Cardiac fibroblast (primary cell): Measurements from ENCODE around the gene CP.
"Not testable (repeated sequence)": the region's sequence is repeated elsewhere in the genome, so short reads cannot be mapped to it uniquely, and the experiment has no call there.

ENCODE experiments used
- DNase-seq, 2 donors: peaks; one replicate each; pipeline versions ENCODE4 v3.0.0 to v3.0.0-alpha.2; 2010; ENCODE audit warnings: low read depth in 2 of 2
- H3K4me3 ChIP-seq, 2 donors: replicated peaks in 1 of 2; 1 replicate in 1 of 2; 2 replicates in 1 of 2; pipeline ENCODE4 v1.5.1; 2011; ENCODE audit warnings: low read depth in 2 of 2, low read length in 2 of 2, mild to moderate bottlenecking in 2 of 2, moderate library complexity in 1 of 2
- TF ChIP-seq, protein P1 (sequence below): IDR thresholded peaks from one replicate; pipeline ENCODE4 v1.5.1; 2011; ENCODE audit warnings: low read depth, mild to moderate bottlenecking, low read length, inconsistent platforms

Gene CP

GRCh38 chr3:149203758-149204157, 17.9 kb downstream of the CP start:
- no peak overlapping the region for H3K4me3 ChIP-seq
- DNase-seq, result no peak
- TF ChIP-seq, protein P1, sequence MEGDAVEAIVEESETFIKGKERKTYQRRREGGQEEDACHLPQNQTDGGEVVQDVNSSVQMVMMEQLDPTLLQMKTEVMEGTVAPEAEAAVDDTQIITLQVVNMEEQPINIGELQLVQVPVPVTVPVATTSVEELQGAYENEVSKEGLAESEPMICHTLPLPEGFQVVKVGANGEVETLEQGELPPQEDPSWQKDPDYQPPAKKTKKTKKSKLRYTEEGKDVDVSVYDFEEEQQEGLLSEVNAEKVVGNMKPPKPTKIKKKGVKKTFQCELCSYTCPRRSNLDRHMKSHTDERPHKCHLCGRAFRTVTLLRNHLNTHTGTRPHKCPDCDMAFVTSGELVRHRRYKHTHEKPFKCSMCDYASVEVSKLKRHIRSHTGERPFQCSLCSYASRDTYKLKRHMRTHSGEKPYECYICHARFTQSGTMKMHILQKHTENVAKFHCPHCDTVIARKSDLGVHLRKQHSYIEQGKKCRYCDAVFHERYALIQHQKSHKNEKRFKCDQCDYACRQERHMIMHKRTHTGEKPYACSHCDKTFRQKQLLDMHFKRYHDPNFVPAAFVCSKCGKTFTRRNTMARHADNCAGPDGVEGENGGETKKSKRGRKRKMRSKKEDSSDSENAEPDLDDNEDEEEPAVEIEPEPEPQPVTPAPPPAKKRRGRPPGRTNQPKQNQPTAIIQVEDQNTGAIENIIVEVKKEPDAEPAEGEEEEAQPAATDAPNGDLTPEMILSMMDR, result no peak

- no peak overlapping the region for H3K4me3 ChIP-seq
- DNase-seq, result peak; percentile 37 to 46
- TF ChIP-seq, protein P1, result no peak
Measured at GRCh38 chr3:149199474-149199873, 22.2 kb downstream of the CP start.

GRCh38 chr3:149198611-149199010, 23.0 kb downstream of the CP start:
- no peak overlapping the region for H3K4me3 ChIP-seq
- TF ChIP-seq, protein P1, result no peak
- DNase-seq, result no peak

DNA sequence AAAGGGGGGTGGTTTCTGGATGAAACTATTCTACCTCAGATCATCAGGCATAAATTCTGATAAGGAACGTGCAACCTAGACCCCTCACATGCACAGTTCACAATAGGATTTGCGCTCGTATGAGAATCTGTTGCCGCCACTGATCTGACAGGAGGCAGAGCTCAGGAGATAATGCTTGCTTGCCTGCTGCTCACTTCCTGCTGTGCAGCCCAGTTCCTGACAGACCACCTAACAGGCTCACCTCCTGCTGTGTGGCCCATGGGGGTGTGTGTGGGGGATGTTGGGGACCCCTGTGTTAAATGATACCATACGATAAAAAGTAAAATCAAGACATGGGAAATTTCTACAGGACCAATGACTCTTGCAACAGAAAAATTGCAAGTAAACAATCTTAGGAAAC, 24.0 kb downstream of the CP start:
- TF ChIP-seq, protein P1, result no peak
- H3K4me3 ChIP-seq, result no peak overlapping the region
- no peak for DNase-seq

DNA sequence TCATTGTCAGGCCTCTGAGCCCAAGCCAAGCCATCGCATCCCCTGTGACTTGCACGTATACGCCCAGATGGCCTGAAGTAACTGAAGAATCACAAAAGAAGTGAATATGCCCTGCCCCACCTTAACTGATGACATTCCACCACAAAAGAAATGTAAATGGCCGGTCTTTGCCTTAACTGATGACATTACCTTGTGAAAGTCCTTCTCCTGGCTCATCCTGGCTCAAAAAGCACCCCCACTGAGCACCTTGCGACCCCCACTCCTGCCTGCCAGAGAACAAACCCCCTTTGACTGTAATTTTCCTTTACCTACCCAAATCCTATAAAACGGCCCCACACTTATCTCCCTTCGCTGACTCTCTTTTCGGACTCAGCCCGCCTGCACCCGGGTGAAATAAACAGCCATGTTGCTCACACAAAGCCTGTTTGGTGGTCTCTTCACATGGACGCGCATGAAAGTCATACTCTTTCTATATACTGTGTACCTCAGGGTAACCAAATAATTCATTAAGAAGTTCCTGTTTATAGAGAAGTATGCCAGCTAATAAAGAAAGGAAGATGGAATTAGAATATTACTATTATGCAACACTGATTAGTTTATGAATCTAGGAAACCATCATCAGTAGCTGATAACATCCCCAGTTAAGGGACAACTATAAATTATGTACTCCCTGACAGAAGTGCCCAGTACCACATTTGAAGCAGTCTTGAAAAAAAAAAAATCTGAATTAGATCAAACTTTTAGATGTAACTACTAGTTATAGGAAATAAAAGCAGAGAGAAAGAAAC, 24.6 kb downstream of the CP start:
- H3K4me3 ChIP-seq, DNase-seq: not testable (repeated sequence)

- DNase-seq, result no peak
- TF ChIP-seq, protein P1, result no peak
- H3K4me3 ChIP-seq, result no peak overlapping the region
Measured at GRCh38 chr3:149195221-149195620, 26.4 kb downstream of the CP start.

DNA sequence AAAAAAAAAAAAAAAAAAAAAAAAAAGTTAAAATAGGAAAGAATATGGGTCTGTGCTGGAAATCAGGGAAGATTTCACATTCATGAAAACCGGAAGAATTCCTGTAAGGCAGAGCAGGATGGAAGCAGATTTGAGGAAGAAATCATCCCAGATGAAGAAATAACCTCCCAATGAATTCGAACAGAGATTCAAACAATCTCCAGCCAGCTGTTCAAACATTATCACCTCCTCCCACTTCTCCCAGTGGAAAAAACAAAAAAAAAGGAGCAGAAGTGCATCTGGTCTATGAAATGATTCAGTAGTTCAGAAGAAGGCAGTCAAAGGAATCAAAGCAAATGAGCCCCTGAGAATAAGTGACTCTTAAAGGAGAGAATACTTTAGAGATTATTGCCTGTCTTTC, 33.1 kb downstream of the CP start:
- peak in 1 of 2 donors; percentile 20 for DNase-seq
- H3K4me3 ChIP-seq, result no peak overlapping the region
- TF ChIP-seq, protein P1, result no peak
